PFSK-1 (cell line): Measurements from ENCODE around the gene PDCD11.

Experiments
- FOXP2 ChIP-seq: optimal IDR thresholded peaks from 2 replicates; pipeline ENCODE3; 2011; ENCODE audit warnings: borderline replicate concordance, control low read depth, inconsistent platforms; ENCODE audit not compliant: insufficient read depth; ENCODE audit errors: extremely low read length, extremely low read depth
- POLR2AphosphoS5 ChIP-seq: IDR thresholded peaks from 2 replicates; pipeline ENCODE4 v1.6.1; 2012; ENCODE audit warnings: low read depth, mild to moderate bottlenecking, control low read depth, low read length, moderate library complexity
- REST ChIP-seq, 2 experiments: IDR thresholded peaks; 2 replicates each; pipeline versions ENCODE4 v1.6.1 to v1.8.0; 2011 to 2012; ENCODE audit warnings: low read depth in 2 of 2, low read length in 2 of 2, control low read depth in 1 of 2, inconsistent platforms in 1 of 2, mild to moderate bottlenecking in 1 of 2, moderate library complexity in 1 of 2; ENCODE audit not compliant: insufficient read depth in 1 of 2
- SIN3A ChIP-seq: IDR thresholded peaks from 2 replicates; pipeline ENCODE4 v1.6.1; 2012; ENCODE audit warnings: mild to moderate bottlenecking, low read length, moderate library complexity, borderline replicate concordance; ENCODE audit not compliant: insufficient read depth
- TAF1 ChIP-seq: IDR thresholded peaks from 2 replicates; pipeline ENCODE4 v1.6.1; 2012; ENCODE audit warnings: low read length, control low read depth, borderline replicate concordance; ENCODE audit not compliant: insufficient read depth

The PDCD11 gene

DNA sequence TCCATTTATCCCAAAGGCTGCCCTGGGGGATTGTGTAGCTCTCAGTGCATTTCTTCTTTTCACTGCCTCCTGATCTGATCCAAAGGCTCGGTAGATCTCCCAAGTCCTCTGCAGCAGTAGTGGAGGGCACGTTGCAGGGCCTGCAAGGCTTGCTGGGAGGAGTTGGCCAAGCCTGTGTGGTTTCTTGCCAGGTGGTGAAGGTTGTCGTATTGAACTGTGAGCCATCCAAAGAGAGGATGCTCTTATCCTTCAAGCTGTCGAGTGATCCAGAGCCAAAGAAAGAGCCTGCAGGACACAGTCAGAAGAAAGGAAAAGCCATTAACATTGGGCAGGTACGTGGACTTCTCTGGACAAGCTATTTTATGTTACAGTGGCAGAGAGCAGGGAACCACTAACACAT lies 21.2 kb downstream of the PDCD11 start:
- TF ChIP-seq REST (IDR thresholded peaks at IDR 0.05; ENCODE audit: insufficient read depth in 1 of 2, low read depth in 2 of 2, low read length in 2 of 2): no peak

GRCh38 chr10:103419101-103419500 lies 22.7 kb downstream of the PDCD11 start:
- no peak for TF ChIP-seq TAF1
- no peak for TF ChIP-seq POLR2AphosphoS5
- no peak for TF ChIP-seq SIN3A
- no peak for TF ChIP-seq FOXP2
- no peak for TF ChIP-seq REST (IDR thresholded peaks at IDR 0.05; ENCODE audit: insufficient read depth in 1 of 2, low read depth in 2 of 2, low read length in 2 of 2)

GRCh38 chr10:103423748-103424147 lies 27.3 kb downstream of the PDCD11 start:
- TF ChIP-seq POLR2AphosphoS5 (no peak), TAF1 (no peak), REST (IDR thresholded peaks at IDR 0.05; ENCODE audit: insufficient read depth in 1 of 2, low read depth in 2 of 2, low read length in 2 of 2) (no peak), SIN3A (no peak), FOXP2 (no peak)

- TF ChIP-seq FOXP2 (no peak), POLR2AphosphoS5 (no peak), REST (IDR thresholded peaks at IDR 0.05; ENCODE audit: insufficient read depth in 1 of 2, low read depth in 2 of 2, low read length in 2 of 2) (no peak), SIN3A (no peak), TAF1 (no peak)
Measured at GRCh38 chr10:103427866-103428265, 31.4 kb downstream of the PDCD11 start.

DNA sequence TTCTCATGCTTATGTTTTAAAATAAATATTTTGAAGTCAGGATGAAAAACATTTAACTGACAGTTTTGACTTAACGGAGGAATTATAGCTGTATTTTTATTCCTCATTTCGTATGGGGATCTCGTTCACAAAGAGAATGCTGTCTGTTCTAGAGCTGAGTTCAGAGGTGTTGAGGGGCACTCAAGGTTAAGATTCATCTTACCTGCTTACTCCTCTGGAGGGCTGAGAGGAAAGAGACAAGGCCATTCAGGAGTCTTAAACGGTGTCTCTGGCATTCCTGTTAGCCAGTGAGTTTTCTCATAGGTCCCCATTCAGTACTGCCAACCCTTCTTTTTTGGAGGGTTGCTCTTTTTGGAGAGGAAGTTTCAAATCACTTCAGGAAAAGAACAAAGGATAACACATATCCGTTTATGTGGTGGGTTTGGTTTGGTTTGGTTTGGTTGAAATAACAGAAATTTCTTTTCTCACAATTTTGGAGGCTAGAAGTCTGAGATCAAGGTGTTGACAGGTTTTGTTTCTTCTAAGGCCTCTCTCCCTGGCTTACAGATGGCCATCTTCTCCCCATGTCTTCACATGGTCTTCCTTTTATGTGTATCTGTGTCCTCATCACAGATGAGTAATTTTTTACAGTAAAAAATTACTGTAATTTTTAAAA lies 32.7 kb downstream of the PDCD11 start:
- no peak for TF ChIP-seq FOXP2
- no peak for TF ChIP-seq SIN3A
- no peak for TF ChIP-seq POLR2AphosphoS5
- no peak for TF ChIP-seq REST (IDR thresholded peaks at IDR 0.05; ENCODE audit: insufficient read depth in 1 of 2, low read depth in 2 of 2, low read length in 2 of 2)
- no peak for TF ChIP-seq TAF1
